Peyer's patch (tissue), 4 donors: ENCODE data around the gene LRCH4. TPM values are rescaled to one million over a fixed set of nuclear protein-coding genes. Genes with fewer than 3 reads are reported as not detected.

Experiments used
- DNase-seq, 3 donors: peaks; one replicate each; pipeline ENCODE4 v3.0.0-alpha.2; 2017 to 2019
- H3K27ac ChIP-seq, 4 donors: fragments of 200-600 bp; sonication (generic); one replicate each; pipeline ENCODE4 v1.5.1; 2016 to 2019
- H3K27me3 ChIP-seq, 2 donors: fragments of 200-600 bp; sonication (generic); one replicate each; pipeline ENCODE4 v1.5.1; 2019
- H3K36me3 ChIP-seq, 3 donors: fragments of 200-600 bp; sonication (generic); one replicate each; pipeline ENCODE4 v1.5.1; 2016 to 2019
- H3K4me1 ChIP-seq, 4 donors: fragments of 200-600 bp; sonication (generic); one replicate each; pipeline ENCODE4 v1.5.1; 2016 to 2019
- H3K4me3 ChIP-seq, 4 donors: fragments of 200-600 bp; sonication (generic); 1 replicate in 3 of 4; 2 replicates in 1 of 4; pipeline ENCODE4 v1.5.1; 2016 to 2019; ENCODE audit warnings: mild to moderate bottlenecking in 1 of 4
- H3K9me3 ChIP-seq, 4 donors: fragments of 200-600 bp; sonication (generic); one replicate each; pipeline ENCODE4 v1.5.1; 2016 to 2019; ENCODE audit warnings: mild to moderate bottlenecking in 1 of 4
- POLR2A ChIP-seq, 2 donors: fragments of 450-650 bp; IDR thresholded peaks; one replicate each; pipeline ENCODE4 v1.5.1; 2017; ENCODE audit warnings: antibody characterized with exemption in 2 of 2, mild to moderate bottlenecking in 2 of 2, moderate library complexity in 2 of 2
- total RNA-seq, 4 donors: library from RNA; depleted of rRNA; stranded (reverse); fragments of >200 nt; gene quantifications; one replicate each; pipeline ENCODE4 v1.1.0, GENCODE V29; 2016
- TF ChIP-seq, protein P1 (sequence below), 6 experiments: fragments of 450-650 bp in 4 of 6; fragments of 200-600 bp in 2 of 6; sonication (generic) in 1 of 6; IDR thresholded peaks; one replicate each; pipeline ENCODE4 v1.5.1; 2017 to 2019; ENCODE audit warnings: antibody characterized with exemption in 6 of 6, mild to moderate bottlenecking in 3 of 6, moderate library complexity in 1 of 6

The LRCH4 gene
- total RNA-seq, 4 donors from 2014 or later, result 76.7 to 232 (median 156) TPM

DNA sequence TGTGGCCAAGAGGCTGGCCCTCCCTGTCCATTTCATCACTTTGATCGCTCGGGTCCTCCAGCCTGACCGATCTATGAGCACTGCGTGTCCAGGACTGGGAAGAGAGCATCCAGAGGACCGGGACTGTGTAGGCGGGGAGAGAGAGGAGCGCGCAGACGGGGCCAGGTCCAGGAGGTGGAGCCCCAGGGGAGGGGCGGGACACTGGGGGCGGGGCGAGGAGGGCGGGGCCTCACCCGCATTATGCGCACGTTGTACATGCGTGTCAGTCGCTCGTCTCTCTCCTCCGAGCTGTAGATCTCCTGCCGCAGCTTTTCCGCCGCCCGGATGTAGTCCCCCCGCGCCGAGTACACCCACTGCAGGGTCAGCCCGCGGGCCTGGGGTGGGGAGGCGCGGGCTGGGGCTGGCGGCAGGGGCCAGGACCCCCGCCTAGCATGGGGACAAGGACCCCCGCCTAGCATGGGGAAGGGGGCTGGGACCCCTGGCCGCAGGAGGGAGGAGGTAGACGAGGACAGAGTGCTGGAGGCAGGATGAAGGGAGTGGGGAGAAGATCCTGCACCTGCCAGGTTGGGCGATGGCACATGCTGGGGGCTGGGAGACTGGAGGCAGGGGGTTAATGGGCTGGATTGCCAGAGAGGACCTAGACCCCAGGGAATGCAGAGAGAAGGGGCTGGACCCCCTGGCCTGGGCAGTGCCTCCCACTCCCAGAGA is 40.8 kb upstream of the LRCH4 start:
- H3K4me1 ChIP-seq, result peaks cover 0 to 12% (median 6%) of the 10 kb centered on the region in 4 donors
- peak overlapping the region; percentile 51 to 71 (median 62) for H3K27ac ChIP-seq
- H3K9me3 ChIP-seq, result no peaks in the 10 kb centered on the region
- peak overlapping the region; percentile 11 to 43 (median 35) for H3K4me3 ChIP-seq
- H3K27me3 ChIP-seq, result no peaks in the 10 kb centered on the region
- no peaks in the 10 kb centered on the region for H3K36me3 ChIP-seq
- peak; percentile 86 to 95 (median 92) for DNase-seq
- TF ChIP-seq POLR2A (IDR thresholded peaks at IDR 0.05), result peak in 1 of 2 donors; percentile 24
- TF ChIP-seq, protein P1, sequence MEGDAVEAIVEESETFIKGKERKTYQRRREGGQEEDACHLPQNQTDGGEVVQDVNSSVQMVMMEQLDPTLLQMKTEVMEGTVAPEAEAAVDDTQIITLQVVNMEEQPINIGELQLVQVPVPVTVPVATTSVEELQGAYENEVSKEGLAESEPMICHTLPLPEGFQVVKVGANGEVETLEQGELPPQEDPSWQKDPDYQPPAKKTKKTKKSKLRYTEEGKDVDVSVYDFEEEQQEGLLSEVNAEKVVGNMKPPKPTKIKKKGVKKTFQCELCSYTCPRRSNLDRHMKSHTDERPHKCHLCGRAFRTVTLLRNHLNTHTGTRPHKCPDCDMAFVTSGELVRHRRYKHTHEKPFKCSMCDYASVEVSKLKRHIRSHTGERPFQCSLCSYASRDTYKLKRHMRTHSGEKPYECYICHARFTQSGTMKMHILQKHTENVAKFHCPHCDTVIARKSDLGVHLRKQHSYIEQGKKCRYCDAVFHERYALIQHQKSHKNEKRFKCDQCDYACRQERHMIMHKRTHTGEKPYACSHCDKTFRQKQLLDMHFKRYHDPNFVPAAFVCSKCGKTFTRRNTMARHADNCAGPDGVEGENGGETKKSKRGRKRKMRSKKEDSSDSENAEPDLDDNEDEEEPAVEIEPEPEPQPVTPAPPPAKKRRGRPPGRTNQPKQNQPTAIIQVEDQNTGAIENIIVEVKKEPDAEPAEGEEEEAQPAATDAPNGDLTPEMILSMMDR (IDR thresholded peaks at IDR 0.05), result no peak

DNA sequence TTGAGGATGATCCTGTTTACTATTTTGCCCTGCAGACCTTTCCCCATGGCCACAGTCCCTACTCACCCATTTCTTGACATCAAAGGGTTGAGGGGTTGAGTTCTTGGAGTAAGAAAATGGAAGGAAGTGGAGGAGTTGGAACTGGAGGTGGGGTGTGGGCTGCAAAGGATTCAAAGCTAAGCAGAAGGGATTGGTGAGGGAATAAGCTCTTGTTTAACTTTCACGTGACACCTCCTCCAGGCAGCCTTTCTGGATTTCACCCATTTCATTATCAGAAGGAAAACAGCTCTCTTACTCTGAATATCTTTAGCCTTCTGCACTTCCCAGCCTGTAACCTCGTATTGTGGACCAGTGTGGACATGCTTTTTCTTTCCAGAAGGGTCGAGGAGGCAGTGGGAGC is 40.1 kb upstream of the LRCH4 start:
- TF ChIP-seq POLR2A (IDR thresholded peaks at IDR 0.05), result no peak
- TF ChIP-seq, protein P1 (IDR thresholded peaks at IDR 0.05), result no peak
- Histone ChIP-seq H3K4me1 (peaks cover 0 to 12% (median 6%) of the 10 kb centered on the region in 4 donors), H3K27ac (peak overlapping the region in 3 of 4 donors; percentile 51 to 71 (median 67)), H3K4me3 (peak overlapping the region; percentile 11 to 43 (median 35)), H3K36me3 (no peaks in the 10 kb centered on the region), H3K9me3 (no peaks in the 10 kb centered on the region), H3K27me3 (no peaks in the 10 kb centered on the region)
- no peak for DNase-seq

DNA sequence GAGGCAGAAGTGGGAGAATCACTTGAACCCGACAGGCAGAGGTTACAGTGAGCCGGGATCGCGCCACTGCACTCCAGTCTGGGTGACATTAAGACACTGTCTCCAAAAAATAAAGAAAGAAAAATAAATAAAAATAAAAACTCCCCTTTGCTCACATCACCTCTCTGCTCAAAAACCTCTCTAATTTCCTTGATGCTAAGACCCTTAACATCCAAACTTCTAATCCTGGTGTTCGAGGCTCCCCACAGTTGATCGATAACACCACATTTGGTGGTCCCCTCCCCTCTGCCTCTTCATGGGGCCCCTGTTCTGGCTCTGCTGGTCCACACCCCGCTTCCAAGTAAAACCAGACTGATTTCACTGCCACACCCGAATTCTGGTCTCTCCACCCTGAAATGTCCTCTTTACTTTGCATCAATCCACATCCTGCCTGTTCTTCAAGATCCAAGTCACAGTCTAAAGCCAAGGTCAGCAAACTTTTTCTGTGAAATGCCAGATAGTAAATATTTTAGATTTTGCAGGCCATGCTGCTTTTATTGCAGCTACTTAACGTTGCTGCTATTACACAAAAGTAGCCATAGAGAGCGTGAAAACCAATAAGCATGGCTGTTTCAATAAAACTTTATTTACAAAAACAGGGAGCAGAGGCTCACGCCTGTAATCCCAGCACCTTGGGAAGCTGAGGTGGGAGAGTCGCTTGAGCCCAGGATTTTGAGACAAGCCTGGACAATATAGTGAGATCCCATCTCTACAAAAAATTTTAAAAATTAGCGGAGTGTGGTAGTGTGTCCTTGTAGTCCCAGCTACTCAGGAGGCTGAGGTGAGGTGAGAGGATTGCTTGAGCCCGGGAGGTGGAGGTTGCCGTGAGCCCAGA is 38.3 kb upstream of the LRCH4 start:
- no peak for DNase-seq
- H3K4me3 ChIP-seq, result no peak overlapping the region
- no peaks in the 10 kb centered on the region for H3K9me3 ChIP-seq

GRCh38 chr7:100621554-100621953 is 35.6 kb upstream of the LRCH4 start:
- TF ChIP-seq, protein P1 (IDR thresholded peaks at IDR 0.05), result no peak
- TF ChIP-seq POLR2A (IDR thresholded peaks at IDR 0.05), result no peak
- H3K9me3 ChIP-seq, result no peaks in the 10 kb centered on the region
- no peak for DNase-seq
- H3K4me3 ChIP-seq, result no peak overlapping the region
- H3K4me1 ChIP-seq, result peaks cover 0 to 6% (median 3%) of the 10 kb centered on the region in 4 donors
- no peaks in the 10 kb centered on the region for H3K27me3 ChIP-seq
- no peak overlapping the region for H3K27ac ChIP-seq
- no peaks in the 10 kb centered on the region for H3K36me3 ChIP-seq

More for the DNA sequence above, 38.3 kb upstream of the LRCH4 start:
- TF ChIP-seq, protein P1 (IDR thresholded peaks at IDR 0.05), result no peak
- TF ChIP-seq POLR2A (IDR thresholded peaks at IDR 0.05), result no peak
- Histone ChIP-seq H3K4me1 (peaks cover 0 to 12% (median 6%) of the 10 kb centered on the region in 4 donors), H3K27ac (no peak overlapping the region), H3K27me3 (no peaks in the 10 kb centered on the region), H3K36me3 (no peaks in the 10 kb centered on the region)

DNA sequence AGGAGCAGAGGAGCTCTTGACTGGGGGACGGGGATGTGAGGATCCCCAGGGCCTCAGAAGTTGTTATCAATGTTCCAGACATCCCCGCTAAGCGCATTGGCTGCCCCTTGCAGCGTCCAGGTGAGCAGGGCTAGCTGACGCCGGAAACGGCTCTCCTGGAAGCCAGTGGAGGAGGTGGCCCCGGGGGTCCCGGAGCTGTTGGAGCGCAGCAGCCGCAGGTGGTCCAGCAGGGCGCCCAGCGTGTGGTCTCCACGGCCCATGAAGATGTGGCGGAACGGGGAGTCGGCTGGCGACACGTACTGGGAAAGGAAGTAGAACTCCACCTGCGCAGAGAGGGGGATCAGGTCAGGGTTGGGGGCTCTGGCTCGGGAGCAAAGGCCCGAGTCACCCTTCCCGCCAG is 34.9 kb upstream of the LRCH4 start:
- Histone ChIP-seq H3K4me3 (no peak overlapping the region), H3K36me3 (no peaks in the 10 kb centered on the region), H3K27me3 (no peaks in the 10 kb centered on the region), H3K4me1 (no peaks in the 10 kb centered on the region), H3K9me3 (no peaks in the 10 kb centered on the region), H3K27ac (no peak overlapping the region)
- no peak for TF ChIP-seq POLR2A (IDR thresholded peaks at IDR 0.05)
- TF ChIP-seq, protein P1 (IDR thresholded peaks at IDR 0.05), result no peak
- no peak for DNase-seq
